Neural progenitor cell (in vitro differentiated cells): ENCODE data around the gene NAPEPLD.

Experiments
- CTCF ChIP-seq: fragments of 200-600 bp; sonication (generic); IDR thresholded peaks from 2 replicates; pipeline ENCODE4 v1.5.1; 2017; ENCODE audit warnings: antibody characterized with exemption, mild to moderate bottlenecking
- EZH2 ChIP-seq: fragments of 200-600 bp; sonication (generic); IDR thresholded peaks from 2 replicates; pipeline ENCODE4 v1.6.1; 2017; ENCODE audit warnings: antibody characterized with exemption, mild to moderate bottlenecking, moderate library complexity

GRCh38 chr7:103059471-103059870, 89.4 kb downstream of the NAPEPLD start:
- TF ChIP-seq CTCF (no peak), EZH2 (no peak)
